HG03521 (cell line): ENCODE measurements around the gene IGSF9B.

ENCODE experiments used
- ATAC-seq: cut with Tn5 transposase; IDR thresholded peaks from one replicate; pipeline ENCODE4 v1.9.1; 2021; ENCODE audit warnings: mild to moderate bottlenecking, moderate library complexity; ENCODE audit not compliant: unreplicated experiment

The IGSF9B gene

DNA sequence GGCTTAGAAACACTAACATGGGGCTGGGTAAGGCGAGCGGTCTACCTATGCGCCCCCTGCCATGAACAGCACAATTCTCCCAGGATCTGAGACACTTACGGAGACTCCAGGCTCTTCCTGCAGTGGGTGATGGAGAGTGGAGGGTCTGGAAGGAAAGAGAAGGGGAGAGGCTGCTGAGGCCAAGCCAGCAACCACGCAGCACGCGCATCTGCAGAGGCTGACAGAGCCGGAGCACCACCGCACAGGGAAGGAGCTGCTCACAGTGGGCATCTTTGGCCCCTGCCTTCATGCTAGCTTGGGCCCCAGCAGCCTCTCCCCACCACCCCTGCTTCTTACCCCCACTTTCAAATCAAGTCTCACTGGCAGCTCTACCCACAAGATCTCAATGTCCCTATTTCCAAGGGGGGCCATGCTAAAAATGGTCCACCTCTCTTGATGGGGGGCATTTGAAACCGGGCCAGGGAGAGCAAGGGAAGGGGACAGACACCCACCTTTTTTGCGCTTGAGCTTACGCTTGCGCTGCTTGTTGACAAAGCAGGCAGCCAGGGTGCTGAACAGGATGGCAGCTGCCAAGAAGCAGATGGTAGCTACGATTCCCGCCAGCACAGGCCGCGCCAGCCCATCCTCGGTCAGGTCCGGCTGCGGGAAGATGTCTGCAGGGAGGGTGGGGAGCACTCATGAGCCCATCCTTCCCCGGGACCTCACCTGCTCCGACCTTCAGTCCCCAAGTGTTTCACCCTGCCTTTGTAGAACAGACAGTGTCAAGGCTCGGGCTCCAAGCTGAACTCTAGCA lies 34.5 kb downstream of the IGSF9B start:
- no peak for ATAC-seq

- ATAC-seq: no peak
Measured at GRCh38 chr11:133921513-133921912, 35.3 kb downstream of the IGSF9B start.

DNA sequence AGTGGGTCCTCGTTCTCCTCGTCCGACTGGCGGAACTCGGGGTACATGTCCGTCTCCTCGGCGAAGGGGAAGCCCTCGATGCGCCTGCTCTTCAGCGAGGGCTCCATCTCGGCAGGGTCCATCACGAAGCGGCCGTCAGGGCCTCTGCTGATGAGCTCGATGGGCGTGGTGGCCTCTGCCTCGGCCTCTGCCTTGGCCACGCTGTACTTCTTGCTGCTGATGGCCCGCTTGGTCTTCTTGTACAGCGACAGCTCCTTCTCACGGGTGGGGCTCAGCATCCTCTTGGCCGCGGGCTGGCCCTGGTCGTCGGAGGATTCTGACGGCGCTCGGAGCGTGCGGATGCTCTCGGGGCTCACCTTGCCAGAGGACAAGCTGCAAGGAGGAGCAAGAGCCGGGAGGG lies 35.7 kb downstream of the IGSF9B start:
- ATAC-seq: no peak

- no peak for ATAC-seq
Measured at GRCh38 chr11:133920109-133920990, 36.4 kb downstream of the IGSF9B start.

DNA sequence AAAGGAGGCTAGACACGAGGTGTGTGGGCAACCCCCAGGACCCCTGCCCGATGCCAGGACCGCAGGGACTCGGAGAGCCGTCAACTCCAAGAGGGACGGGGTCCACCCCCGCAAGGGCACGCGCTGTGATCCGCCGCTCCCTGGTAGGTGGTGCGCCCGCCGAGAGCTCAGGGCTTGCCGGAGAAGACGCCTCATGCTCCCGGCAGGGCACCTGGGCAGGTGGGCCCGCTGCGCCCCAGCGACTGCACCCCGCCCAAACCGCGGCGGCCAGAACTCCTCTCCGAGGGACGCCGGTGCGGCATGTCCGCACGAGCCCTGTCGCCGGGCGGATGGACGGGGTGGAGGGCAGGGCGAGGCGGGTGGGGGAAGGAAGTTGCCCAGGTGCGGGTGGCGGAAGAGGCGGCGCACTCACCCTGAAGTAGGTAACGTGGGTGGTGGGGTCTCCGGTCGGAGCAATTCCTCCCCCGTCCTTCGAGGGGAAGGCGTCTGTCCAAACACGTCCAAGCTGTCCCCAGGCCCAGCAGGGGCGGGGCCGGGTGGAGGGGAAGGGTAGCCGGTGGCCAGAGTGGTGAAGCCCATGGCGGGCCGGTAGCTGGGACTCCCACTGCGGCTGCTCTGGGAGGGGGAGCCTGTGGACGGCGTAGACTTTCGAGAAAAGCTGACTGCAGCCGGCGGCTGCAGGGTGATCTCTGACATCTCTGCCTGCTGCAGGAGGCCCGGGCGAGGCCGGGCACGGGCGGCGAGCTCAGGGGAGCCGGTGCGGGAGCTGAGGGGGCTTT lies 37.2 kb downstream of the IGSF9B start:
- ATAC-seq: no peak

- no peak for ATAC-seq
Measured at GRCh38 chr11:133918608-133919260, 38.0 kb downstream of the IGSF9B start.

DNA sequence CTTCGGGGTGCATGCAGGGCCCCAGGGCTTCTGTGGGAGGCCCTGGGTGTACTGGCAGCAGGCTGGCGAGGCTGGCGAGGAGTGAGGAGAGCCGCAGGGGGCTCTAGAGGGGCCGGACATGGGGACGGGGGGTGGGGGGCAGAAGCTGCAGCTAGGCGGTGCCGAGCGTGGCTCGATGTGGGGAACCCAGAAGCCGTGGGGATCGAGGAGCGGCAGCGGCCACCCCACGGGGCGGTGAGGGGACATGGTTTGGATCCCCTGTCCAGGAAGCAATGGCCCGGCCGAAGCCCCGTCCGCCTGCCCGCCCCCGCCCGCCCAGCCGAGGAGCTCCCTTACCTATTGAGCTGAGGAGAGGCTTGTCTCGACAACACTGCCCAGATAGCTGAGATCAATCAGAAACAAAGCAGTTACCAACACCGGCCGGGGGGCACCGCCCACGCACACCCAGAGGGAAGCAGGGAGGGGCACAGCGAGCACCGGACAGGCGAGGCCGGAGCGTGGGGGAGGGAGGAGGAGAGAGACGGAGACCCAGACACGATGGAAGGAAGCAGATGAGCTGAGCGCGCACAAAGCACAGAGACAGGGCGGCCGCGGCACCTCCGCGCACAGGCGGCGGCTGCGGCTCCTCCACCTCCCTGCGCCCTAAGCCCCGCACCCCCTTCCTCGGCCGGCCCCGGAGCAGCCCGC lies 38.7 kb downstream of the IGSF9B start:
- ATAC-seq: no peak

DNA sequence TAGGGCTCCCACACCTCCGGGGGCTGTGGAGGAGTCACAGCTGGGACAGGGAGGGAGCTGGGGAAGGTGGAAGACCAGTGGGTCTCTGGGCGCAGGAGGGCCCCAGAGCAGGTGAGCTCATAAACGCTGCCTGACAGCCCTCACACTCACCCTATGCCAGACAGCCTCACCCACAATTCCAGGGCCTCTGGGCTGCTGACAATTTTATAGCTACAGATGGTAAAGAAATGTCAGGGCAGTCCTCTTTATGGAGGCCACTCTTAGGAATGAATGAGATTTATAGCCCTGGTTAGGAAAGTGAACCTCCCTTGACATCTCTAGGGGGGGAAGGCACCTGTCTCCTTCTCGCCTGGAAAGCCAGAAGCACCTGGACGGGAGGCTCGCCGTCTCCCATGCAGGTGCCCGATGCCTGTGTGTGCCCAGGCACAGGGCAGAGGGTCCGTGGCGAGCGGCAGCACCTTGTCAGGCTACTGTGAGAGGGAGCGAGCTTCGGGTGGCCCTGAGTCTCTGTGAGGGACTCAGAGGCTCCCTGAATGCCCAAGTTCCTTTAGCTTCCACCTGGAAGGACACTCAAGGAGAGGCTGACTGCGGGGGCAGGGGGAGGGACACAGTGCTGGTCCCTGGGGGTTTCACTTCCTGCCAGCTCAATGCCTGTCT lies 39.9 kb downstream of the IGSF9B start:
- no peak for ATAC-seq

DNA sequence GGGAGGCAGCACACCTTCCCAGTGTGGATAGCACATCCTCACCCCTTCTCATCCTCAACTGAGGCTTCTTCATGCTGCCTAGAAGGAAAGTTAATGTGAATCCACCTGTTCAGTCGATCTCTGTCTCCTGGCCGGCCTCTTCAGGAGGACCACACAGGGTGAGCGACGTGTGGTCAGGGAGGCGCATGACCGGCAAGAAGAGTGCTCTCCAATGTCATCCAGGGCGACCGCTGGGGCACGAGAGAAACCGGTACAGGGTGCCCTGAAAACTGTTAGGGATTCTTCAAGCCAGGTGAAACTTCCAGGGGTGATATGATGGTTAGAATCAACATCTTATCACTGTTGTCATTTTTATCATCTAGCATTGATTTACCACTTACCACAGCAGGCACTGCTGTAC lies 43.0 kb downstream of the IGSF9B start:
- no peak for ATAC-seq

DNA sequence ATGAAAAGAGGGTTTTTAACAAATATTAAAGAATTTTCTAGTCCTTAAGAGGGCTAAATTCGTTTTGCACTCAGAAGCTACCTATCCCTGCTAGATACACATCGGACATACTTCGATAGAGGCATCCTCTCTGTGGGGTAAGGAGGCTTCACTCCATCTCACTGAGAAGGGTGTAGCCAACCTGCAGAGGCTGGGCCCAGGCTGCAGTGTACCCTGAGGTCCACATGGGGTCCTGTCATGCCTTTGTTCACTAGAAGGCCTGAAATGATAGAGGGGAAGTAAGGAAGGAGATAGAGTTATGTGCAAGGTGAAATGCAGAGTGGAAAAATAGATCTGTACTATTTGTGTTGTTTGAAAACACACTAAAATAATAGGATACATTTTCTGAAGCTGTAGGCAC lies 45.6 kb downstream of the IGSF9B start:
- peak; percentile 64 for ATAC-seq

GRCh38 chr11:133910101-133910500 lies 46.7 kb downstream of the IGSF9B start:
- ATAC-seq: no peak

- no peak for ATAC-seq
Measured at GRCh38 chr11:133908827-133909226, 47.9 kb downstream of the IGSF9B start.

GRCh38 chr11:133907841-133908241 lies 48.9 kb downstream of the IGSF9B start:
- no peak for ATAC-seq

GRCh38 chr11:133907216-133907615 lies 49.6 kb downstream of the IGSF9B start:
- no peak for ATAC-seq

DNA sequence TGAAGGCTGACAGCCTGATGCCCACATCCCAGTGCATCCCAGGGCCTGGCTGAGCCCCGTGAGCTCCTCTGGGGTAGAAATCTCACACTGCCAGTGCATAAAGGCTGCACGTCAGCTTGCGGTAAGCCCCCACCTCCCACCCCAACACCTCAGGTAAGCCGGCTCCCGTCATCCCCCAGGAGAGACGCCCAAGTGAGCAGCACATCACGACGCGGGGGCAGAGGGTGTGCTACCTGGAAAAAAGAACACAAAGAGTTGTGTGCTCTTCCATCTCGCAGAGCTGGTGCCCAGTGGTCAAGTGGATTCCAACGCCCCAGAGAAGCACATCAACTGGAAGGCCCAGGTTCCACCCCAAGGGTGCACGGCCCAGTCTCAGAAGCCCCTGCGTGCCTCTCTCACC lies 50.0 kb downstream of the IGSF9B start:
- no peak for ATAC-seq

- no peak for ATAC-seq
Measured at GRCh38 chr11:133906241-133906640, 50.5 kb downstream of the IGSF9B start.

DNA sequence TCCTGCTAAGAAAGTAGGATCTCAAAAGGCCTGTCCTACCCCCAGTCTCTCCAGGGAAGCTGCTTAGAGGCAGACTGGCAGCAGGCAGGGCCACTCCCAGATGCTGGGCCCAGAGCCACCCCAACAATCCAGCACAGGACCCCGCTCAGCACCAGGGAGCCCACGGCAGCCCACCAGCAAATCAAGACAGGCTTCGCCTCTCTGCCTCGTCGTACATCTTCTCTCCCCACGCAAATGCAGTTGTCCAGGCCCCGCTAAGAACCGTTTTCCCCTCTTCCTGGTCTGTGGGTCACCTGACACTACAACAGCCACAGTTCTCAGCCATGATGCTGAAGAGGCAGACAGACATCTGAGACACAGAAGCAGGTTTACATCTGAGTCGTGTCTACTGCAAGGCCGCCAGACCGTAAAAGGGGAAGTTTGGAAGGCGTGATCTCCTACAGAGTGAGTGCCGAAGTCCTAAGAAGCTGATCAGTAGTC lies 51.1 kb downstream of the IGSF9B start:
- no peak for ATAC-seq

DNA sequence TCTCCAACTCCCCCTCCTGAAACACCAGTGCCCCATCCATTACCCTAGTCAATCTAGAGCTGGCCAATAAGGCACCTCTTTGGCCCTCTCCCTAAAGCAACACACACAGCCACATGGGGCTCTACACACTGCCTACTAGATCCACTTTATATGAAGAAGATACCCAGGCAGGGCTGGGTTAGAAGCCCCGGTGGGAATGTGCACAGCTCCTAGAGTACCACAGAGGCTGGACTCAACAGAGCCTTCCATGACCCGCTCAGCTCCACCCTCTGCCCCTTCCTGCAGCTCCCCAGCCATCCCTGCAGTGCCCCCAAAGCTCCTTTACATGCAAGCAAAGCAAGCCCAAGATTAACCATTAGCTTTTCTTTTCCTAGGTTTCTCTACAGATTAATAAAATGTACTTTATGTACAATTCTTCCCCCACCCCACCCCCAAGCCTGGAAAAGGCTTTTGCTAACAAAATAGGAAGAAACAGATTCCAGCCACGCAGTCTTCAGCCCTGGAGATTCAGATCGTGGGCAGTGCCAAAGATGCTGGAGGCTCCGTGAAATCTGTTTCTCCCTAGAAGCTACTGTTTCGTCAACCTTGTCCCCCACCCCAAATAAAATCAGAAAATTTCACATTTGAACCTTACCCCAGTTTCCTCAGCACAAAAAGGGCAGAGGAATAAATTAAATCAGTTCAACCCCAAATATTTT lies 51.8 kb downstream of the IGSF9B start:
- no peak for ATAC-seq
